GM18502 (cell line): ENCODE measurements around the gene MLYCD.

Experiments used
- ATAC-seq: cut with Tn5 transposase; IDR thresholded peaks from one replicate; pipeline ENCODE4 v1.9.1; 2021; ENCODE audit warnings: mild to moderate bottlenecking; ENCODE audit not compliant: unreplicated experiment, poor library complexity

Gene MLYCD

GRCh38 chr16:83966153-83966696 lies 67.3 kb downstream of the MLYCD start:
- no peak for ATAC-seq

DNA sequence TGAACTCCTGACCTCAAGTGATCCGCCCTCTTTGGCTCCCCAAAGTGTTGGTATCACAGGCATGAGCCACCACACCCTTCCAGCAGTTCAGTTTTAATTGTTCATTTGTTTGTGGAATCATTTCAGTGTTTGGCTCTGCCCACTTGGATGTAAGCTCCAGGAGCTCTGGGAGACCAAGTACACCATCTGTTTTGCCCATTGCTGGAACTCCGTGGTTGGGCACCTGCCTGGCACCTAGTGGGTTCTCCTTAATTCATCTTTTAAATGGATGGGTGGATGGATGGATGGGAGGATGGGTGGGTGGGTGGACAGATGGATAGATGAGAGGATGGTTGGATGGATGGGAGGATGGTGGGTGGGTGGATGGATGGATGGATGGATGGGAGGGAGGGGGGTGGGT lies 68.2 kb downstream of the MLYCD start:
- no peak for ATAC-seq

DNA sequence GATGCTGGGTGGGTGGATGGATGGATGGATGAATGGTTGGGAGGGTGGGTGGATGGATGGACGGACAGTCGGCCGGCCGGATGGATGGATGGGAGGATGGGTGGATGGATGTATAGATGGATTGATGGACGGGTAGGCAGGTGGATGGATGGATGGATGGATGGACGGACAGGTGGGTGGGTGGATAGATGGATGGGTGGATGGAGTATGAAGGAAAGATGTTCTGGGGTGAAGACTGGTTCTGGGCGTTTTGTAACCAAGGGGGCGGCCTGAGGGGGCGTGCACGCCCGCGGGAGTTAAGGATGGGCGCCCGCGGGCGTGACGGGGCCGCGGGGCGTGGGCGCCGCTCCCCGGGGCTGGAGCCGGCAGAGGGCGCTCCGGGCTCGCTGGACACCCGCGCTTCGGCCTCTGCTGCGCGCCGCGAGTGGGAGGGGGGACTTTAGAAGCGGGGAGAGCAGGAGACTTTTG lies 69.0 kb downstream of the MLYCD start, which contains the start of gene NECAB2:
TSS of gene NECAB2 (plus strand) at position 407 of the 468 bp plus-strand sequence. CDS start 405 bp downstream, outside the sequence.
- ATAC-seq, result no peak

DNA sequence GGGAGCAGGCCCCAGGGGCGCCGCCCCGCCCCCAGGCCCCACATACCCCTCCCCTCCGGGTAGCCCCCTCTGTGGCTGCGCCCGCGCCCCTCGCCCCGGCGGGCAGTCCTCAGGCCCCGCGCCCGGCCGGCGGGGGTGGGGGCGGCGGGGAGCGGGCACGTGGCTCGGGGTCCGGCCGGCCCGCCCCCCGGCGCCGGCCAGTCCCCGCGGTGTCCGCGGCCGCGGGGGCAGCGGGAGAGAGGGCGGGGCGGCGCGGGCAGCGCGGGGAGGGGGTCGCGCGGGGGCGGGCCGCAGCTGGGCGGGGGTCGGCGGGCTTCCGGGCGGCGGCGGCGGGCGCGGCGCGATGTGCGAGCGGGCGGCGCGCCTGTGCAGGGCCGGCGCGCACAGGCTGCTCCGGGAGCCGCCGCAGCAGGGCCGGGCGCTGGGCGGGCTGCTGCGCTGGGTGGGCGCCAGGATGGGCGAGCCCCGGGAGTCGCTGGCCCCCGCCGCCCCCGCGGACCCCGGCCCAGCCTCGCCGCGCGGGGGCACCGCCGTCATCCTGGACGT lies 69.5 kb downstream of the MLYCD start:
- ATAC-seq, result no peak

DNA sequence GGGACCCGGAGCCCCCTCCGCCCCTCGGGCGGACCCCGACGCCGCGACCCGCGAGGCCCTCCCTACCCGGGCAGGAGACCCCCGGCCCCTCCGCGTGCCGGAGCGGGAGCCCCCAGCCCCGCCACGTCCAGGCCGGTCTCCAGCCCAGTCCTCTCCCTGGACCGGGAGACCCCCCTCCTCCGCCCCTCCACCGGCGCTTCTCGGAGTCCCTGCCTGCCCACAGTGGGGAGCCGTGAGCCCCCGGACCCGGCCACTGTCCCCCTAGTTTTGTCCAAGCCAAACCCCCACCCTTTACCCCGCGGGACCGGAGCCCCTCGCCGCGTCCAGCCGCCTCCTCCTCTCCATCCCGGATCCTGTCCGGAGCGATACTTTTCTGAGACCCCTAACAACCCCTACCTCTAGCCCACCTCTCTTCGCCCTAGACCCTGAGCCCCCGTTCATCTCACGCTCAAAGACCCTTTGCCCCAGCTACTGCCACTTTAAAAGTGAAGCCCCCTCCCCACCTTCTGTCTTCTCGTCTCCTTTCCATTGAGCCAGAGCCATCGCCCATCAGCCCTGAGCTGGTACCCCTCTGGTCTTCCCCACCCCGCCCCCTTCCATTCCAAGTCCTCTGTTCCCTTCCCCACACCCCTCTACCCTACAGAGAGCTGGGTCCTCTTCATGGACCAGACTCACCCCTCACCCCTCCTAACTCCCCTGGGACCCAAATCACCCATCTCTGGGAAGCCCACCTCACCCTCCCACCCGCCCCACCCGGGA lies 70.2 kb downstream of the MLYCD start:
- no peak for ATAC-seq

- ATAC-seq, result no peak
Measured at GRCh38 chr16:83969771-83970429, 71.0 kb downstream of the MLYCD start.

- ATAC-seq, result no peak
Measured at GRCh38 chr16:83970430-83970815, 71.5 kb downstream of the MLYCD start.

GRCh38 chr16:83971165-83972130 lies 72.5 kb downstream of the MLYCD start:
- ATAC-seq, result no peak

- ATAC-seq, result no peak
Measured at GRCh38 chr16:83972256-83973008, 73.5 kb downstream of the MLYCD start.

- no peak for ATAC-seq
Measured at GRCh38 chr16:83973077-83973476, 74.2 kb downstream of the MLYCD start.

- no peak for ATAC-seq
Measured at GRCh38 chr16:83973581-83974385, 74.9 kb downstream of the MLYCD start.

GRCh38 chr16:83974475-83974874 lies 75.6 kb downstream of the MLYCD start:
- no peak for ATAC-seq

DNA sequence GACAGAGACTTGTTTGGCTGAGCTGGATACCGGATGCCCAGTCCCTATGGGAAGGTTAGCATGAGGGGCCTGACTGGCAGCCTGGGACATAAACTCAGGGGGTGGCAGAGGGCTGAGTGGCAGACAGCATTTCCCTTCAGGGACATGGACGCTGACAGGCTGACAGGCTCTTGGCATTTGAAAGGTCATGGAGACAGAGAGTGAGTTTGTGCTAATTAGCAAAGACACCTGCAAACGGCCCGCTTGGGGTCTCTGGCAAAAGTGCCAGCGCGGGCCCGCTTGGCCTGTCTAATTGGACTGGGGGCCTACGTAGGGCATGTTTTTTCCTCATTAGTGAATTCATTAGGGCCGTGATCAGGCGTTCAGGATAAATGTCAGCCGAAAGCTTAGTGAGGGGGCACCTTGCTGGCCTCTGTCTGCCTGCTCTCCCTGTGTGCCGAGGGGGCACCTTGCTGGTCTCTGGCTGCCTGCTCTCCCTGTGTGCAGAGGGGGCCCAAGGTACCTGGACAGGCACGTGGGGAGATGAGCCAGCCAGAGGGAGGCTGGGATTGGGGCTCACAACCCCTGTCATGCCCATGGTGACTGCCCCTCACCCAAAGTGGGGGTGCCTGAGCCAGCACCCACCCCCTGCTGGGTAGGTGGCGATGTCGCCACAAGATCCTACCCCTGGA lies 76.8 kb downstream of the MLYCD start:
- ATAC-seq, result no peak
